Neural cell (in vitro differentiated cells): Measurements from ENCODE around the gene CTAGE8.
"Not testable (repeated sequence)": the region's sequence is repeated elsewhere in the genome, so short reads cannot be mapped to it uniquely, and the experiment has no call there.

ENCODE experiments used
- EP300 ChIP-seq: fragments of 450-650 bp; conservative IDR thresholded peaks from 2 replicates; pipeline ENCODE4 v1.6.1; 2014; ENCODE audit warnings: antibody characterized with exemption, mild to moderate bottlenecking, moderate library complexity; ENCODE audit not compliant: poor library complexity, severe bottlenecking
- EZH2 ChIP-seq: fragments of 200-600, 300-800 bp; shearing (Covaris generic), sonication (generic); IDR thresholded peaks from 2 replicates; pipeline ENCODE4 v1.6.1; 2014; ENCODE audit warnings: antibody characterized with exemption, low read length, borderline replicate concordance, mild to moderate bottlenecking; ENCODE audit not compliant: insufficient read depth, poor library complexity, severe bottlenecking
- POLR2AphosphoS5 ChIP-seq: IDR thresholded peaks from 2 replicates; pipeline ENCODE4 v1.6.1; 2012
- RAD21 ChIP-seq: fragments of 450-650 bp; conservative IDR thresholded peaks from 2 replicates; pipeline ENCODE4 v1.6.1; 2014; ENCODE audit warnings: antibody characterized with exemption, mild to moderate bottlenecking, moderate library complexity
- TAF1 ChIP-seq: IDR thresholded peaks from 2 replicates; pipeline ENCODE4 v1.6.1; 2012; ENCODE audit warnings: low read depth
- TF ChIP-seq, protein P1 (sequence below): fragments of 450-650 bp; IDR thresholded peaks from 2 replicates; pipeline ENCODE4 v1.5.1; 2014; ENCODE audit warnings: antibody characterized with exemption, mild to moderate bottlenecking, moderate library complexity; ENCODE audit not compliant: poor library complexity, severe bottlenecking
- TF ChIP-seq, protein P2 (sequence below): IDR thresholded peaks from 2 replicates; pipeline ENCODE4 v1.6.1; 2012; ENCODE audit warnings: borderline replicate concordance

DNA sequence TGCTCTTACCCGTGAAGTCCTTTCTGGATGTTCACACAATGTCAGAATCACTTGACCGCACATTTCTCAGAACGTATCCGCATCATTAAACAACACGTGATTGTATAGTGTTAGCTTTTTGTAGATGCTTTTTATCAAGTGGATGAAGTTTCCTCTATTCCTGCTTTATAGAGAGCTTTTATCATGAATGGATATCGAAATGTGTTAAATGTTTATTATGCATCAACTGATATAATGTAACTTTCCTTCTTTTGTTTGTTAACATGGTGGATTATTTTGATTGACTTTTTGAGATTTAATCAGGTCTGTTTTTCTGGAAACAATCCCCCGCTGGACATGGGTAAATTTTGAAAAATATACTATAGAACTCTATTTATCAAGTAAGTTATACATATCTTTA is 4.4 kb downstream of the CTAGE8 start, which contains the start of gene OR2A7:
- TF ChIP-seq EZH2, RAD21, EP300, TAF1, POLR2AphosphoS5: not testable (repeated sequence)
- TF ChIP-seq, protein P1, sequence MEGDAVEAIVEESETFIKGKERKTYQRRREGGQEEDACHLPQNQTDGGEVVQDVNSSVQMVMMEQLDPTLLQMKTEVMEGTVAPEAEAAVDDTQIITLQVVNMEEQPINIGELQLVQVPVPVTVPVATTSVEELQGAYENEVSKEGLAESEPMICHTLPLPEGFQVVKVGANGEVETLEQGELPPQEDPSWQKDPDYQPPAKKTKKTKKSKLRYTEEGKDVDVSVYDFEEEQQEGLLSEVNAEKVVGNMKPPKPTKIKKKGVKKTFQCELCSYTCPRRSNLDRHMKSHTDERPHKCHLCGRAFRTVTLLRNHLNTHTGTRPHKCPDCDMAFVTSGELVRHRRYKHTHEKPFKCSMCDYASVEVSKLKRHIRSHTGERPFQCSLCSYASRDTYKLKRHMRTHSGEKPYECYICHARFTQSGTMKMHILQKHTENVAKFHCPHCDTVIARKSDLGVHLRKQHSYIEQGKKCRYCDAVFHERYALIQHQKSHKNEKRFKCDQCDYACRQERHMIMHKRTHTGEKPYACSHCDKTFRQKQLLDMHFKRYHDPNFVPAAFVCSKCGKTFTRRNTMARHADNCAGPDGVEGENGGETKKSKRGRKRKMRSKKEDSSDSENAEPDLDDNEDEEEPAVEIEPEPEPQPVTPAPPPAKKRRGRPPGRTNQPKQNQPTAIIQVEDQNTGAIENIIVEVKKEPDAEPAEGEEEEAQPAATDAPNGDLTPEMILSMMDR: not testable (repeated sequence)
- TF ChIP-seq, protein P2, sequence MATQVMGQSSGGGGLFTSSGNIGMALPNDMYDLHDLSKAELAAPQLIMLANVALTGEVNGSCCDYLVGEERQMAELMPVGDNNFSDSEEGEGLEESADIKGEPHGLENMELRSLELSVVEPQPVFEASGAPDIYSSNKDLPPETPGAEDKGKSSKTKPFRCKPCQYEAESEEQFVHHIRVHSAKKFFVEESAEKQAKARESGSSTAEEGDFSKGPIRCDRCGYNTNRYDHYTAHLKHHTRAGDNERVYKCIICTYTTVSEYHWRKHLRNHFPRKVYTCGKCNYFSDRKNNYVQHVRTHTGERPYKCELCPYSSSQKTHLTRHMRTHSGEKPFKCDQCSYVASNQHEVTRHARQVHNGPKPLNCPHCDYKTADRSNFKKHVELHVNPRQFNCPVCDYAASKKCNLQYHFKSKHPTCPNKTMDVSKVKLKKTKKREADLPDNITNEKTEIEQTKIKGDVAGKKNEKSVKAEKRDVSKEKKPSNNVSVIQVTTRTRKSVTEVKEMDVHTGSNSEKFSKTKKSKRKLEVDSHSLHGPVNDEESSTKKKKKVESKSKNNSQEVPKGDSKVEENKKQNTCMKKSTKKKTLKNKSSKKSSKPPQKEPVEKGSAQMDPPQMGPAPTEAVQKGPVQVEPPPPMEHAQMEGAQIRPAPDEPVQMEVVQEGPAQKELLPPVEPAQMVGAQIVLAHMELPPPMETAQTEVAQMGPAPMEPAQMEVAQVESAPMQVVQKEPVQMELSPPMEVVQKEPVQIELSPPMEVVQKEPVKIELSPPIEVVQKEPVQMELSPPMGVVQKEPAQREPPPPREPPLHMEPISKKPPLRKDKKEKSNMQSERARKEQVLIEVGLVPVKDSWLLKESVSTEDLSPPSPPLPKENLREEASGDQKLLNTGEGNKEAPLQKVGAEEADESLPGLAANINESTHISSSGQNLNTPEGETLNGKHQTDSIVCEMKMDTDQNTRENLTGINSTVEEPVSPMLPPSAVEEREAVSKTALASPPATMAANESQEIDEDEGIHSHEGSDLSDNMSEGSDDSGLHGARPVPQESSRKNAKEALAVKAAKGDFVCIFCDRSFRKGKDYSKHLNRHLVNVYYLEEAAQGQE: not testable (repeated sequence)
